ENCODE data around the gene TCEA3. TPM values are rescaled to one million over a fixed set of nuclear protein-coding genes. Genes with fewer than 3 reads are reported as not detected.

Gene TCEA3
- total RNA-seq, 1 donor from 2014 or later = 6.8 TPM

DNA sequence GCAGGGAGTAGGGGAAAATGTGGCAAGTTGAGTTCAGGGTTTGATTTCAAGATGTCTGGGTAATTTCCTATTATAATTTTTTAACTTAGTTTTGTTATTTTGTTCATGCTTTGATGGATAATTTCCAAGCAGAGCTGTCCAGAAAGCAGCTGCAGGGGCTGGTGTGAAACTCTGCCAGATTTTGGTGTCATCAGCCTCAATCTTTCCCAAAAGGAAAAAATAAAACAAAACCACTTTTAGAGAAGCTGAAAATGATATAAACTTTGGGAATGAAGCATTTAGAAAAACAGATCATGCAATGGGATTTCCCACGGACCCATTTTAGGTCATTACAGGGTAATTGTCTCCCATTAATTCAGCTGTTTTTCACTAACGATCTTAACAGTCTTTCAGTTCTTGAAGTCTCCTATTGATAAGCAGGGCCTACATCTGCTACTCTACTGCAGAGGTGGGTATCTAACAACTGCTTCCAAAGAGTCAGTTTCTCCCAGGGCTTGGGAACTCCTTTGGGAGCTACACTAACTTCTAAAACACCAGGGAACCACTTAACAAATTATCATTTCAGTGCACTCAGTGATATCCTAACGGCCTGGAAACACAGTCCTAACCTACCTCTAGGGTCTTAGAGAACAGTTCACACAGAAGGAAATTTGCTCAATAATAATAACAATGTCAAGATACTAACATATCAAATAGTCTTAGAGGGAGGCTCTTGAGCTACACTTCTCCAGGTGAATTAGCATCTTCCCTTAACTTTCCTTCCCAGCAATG, 67.2 kb downstream of the TCEA3 start:
- Histone ChIP-seq H3K36me3 (ENCODE audit: control insufficient read depth, insufficient read depth, low read length) (peaks cover 4% of the 10 kb centered on the region), H3K4me3 (ENCODE audit: low read depth, low read length) (no peak overlapping the region), H3K27me3 (ENCODE audit: control insufficient read depth, insufficient read depth, low read length) (no peaks in the 10 kb centered on the region)
- DNase-seq (ENCODE audit: low read depth) = no peak
- TF ChIP-seq, protein P1, sequence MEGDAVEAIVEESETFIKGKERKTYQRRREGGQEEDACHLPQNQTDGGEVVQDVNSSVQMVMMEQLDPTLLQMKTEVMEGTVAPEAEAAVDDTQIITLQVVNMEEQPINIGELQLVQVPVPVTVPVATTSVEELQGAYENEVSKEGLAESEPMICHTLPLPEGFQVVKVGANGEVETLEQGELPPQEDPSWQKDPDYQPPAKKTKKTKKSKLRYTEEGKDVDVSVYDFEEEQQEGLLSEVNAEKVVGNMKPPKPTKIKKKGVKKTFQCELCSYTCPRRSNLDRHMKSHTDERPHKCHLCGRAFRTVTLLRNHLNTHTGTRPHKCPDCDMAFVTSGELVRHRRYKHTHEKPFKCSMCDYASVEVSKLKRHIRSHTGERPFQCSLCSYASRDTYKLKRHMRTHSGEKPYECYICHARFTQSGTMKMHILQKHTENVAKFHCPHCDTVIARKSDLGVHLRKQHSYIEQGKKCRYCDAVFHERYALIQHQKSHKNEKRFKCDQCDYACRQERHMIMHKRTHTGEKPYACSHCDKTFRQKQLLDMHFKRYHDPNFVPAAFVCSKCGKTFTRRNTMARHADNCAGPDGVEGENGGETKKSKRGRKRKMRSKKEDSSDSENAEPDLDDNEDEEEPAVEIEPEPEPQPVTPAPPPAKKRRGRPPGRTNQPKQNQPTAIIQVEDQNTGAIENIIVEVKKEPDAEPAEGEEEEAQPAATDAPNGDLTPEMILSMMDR (IDR thresholded peaks at IDR 0.05; ENCODE audit: insufficient read depth, low read length, poor library complexity, severe bottlenecking) = no peak

DNA sequence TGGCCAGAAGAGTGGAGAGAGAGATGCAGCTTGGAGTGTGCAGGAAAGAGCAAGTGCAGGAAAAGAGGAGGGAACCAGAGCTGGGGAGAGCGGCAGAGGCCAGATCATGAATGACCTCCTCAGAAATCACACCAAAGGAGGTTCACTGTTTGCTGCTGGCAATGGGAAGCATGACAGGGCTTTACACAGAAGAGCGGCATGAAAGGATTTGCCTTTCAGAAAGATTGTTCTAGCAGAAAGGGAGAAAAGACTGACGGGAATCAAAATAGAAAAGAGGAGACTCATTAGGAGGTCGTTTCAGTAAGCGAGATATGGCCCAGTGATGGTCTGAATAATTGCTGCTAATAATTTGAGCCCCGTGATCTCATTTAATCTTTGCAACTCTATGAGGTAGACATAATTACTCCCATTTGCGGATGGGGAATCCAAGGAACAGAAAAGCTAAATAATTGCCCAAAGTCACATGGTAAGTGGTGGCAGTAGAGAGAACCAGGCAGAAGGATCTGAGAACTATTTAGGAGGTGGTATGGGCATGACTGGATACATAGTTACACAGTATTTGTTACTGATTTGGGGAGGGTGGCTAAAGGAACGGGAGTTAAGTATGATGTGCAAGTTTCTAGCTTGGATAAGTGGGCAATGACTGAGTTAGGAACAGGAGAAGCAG, 67.9 kb downstream of the TCEA3 start:
- no peaks in the 10 kb centered on the region for H3K36me3 ChIP-seq (ENCODE audit: control insufficient read depth, insufficient read depth, low read length)
- no peak for DNase-seq (ENCODE audit: low read depth)
- H3K27me3 ChIP-seq (ENCODE audit: control insufficient read depth, insufficient read depth, low read length) = no peaks in the 10 kb centered on the region
- H3K4me3 ChIP-seq (ENCODE audit: low read depth, low read length) = no peak overlapping the region
- TF ChIP-seq, protein P1 (IDR thresholded peaks at IDR 0.05; ENCODE audit: insufficient read depth, low read length, poor library complexity, severe bottlenecking) = no peak

DNA sequence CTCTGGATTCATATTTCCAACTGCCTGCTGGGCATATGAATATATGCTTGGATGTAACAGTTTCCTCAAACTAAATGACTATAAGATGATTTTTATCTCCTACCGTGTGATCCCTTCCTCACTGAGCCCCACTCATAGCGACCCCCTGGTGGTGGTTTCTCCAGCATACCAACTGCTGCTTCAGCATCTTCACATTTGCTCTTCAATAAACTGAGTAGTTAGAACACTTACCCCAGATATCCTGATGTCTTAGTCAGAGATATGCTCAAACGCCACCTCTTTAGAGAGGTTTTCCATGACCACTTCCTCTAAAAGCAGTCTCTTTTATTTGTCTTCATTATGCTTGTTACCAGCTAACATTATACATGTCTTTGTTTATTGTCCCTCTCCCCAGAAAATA, 70.3 kb downstream of the TCEA3 start:
- Histone ChIP-seq H3K27me3 (ENCODE audit: control insufficient read depth, insufficient read depth, low read length) (no peaks in the 10 kb centered on the region), H3K36me3 (ENCODE audit: control insufficient read depth, insufficient read depth, low read length) (no peaks in the 10 kb centered on the region), H3K4me3 (ENCODE audit: low read depth, low read length) (no peak overlapping the region)
- TF ChIP-seq, protein P1 (IDR thresholded peaks at IDR 0.05; ENCODE audit: insufficient read depth, low read length, poor library complexity, severe bottlenecking) = no peak
- DNase-seq (ENCODE audit: low read depth) = no peak

DNA sequence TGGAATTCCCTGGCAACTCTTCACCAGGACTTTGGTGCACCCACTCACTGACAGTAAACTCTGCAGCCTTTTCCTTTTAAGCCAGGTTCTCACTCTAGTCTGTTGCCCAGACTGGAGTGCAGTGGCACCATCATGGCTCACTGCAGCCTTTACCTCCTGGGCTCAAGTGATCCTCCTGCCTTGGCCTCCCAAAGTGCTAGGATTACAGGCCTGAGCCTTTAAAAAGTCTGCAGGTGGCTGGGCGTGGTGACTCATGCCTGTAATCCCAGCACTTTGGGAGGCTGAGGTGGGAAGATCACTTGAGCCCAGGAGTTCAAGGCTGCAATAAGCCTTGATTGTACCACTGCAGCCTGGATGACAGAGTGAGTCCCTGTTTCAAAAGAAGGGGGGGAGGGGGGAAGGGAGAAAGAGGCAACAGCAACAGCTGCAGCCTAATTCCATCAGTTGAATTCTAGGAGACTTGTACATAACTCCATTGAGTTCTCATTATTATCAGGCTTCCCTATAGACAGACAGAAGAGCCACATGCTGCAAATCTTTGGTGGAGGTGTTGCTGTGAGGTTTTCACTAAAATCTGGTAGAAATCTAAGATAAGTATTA, 72.4 kb downstream of the TCEA3 start:
- TF ChIP-seq, protein P1 (IDR thresholded peaks at IDR 0.05; ENCODE audit: insufficient read depth, low read length, poor library complexity, severe bottlenecking) = no peak
- H3K36me3 ChIP-seq (ENCODE audit: control insufficient read depth, insufficient read depth, low read length) = no peaks in the 10 kb centered on the region
- H3K4me3 ChIP-seq (ENCODE audit: low read depth, low read length) = no peak overlapping the region
- H3K27me3 ChIP-seq (ENCODE audit: control insufficient read depth, insufficient read depth, low read length) = no peaks in the 10 kb centered on the region
- no peak for DNase-seq (ENCODE audit: low read depth)

DNA sequence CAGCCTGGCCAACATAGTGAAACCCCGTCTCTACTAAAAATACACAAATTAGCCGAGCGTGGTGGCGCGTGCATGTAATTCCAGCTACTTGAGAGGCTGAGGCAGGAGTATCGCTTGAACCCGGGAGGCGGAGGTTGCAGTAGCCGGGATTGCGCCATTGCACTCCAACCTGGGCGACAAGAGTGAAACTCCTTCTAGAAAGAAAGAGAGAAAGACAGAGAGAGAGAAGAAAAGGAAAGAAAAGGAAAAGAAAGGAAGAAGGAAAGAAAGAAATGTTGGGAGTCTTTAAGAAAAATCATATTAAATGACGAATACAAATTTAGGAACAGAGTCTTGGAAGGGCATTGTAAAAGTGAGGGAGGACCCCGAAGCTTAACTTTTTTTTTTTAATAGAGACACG, 78.6 kb downstream of the TCEA3 start:
- no peak overlapping the region for H3K4me3 ChIP-seq (ENCODE audit: low read depth, low read length)
- H3K36me3 ChIP-seq (ENCODE audit: control insufficient read depth, insufficient read depth, low read length) = no peaks in the 10 kb centered on the region
- DNase-seq (ENCODE audit: low read depth) = no peak
- TF ChIP-seq, protein P1 (IDR thresholded peaks at IDR 0.05; ENCODE audit: insufficient read depth, low read length, poor library complexity, severe bottlenecking) = no peak
- H3K27me3 ChIP-seq (ENCODE audit: control insufficient read depth, insufficient read depth, low read length) = no peaks in the 10 kb centered on the region

All from kidney epithelial cell (primary cell).